ENCODE results near the gene MRPL37.
A peak's percentile ranks its signal among the peaks of the same experiment; 100 is the strongest.

The MRPL37 gene

GRCh38 chr1:54172614-54173599 lies 27.1 kb upstream of the MRPL37 start:
- Histone ChIP-seq H3K9ac (ENCODE audit: low read length) (peak overlapping the region; percentile 27), H3K4me1 (ENCODE audit: control insufficient read depth, insufficient read depth, low read length) (peaks cover 14% of the 10 kb centered on the region), H3K27me3 (replicated peaks; ENCODE audit: control insufficient read depth, insufficient read depth, low read length) (no peaks in the 10 kb centered on the region), H3K36me3 (ENCODE audit: control insufficient read depth, insufficient read depth, low read length, severe bottlenecking) (no peaks in the 10 kb centered on the region), H3K4me3 (ENCODE audit: low read length) (no peak overlapping the region), H3K9me3 (ENCODE audit: control insufficient read depth, low read length) (no peaks in the 10 kb centered on the region)
- DNase-seq (ENCODE audit: low read depth) = no peak

- no peaks in the 10 kb centered on the region for H3K9me3 ChIP-seq (ENCODE audit: control insufficient read depth, low read length)
- H3K4me1 ChIP-seq (ENCODE audit: control insufficient read depth, insufficient read depth, low read length) = peaks cover 14% of the 10 kb centered on the region
- H3K4me3 ChIP-seq (ENCODE audit: low read length) = no peak overlapping the region
- H3K9ac ChIP-seq (ENCODE audit: low read length) = no peak overlapping the region
- H3K27me3 ChIP-seq (replicated peaks; ENCODE audit: control insufficient read depth, insufficient read depth, low read length) = no peaks in the 10 kb centered on the region
- no peaks in the 10 kb centered on the region for H3K36me3 ChIP-seq (ENCODE audit: control insufficient read depth, insufficient read depth, low read length, severe bottlenecking)
- no peak for DNase-seq (ENCODE audit: low read depth)
Measured at GRCh38 chr1:54173681-54174080, 26.3 kb upstream of the MRPL37 start.

- H3K27me3 ChIP-seq (replicated peaks; ENCODE audit: control insufficient read depth, insufficient read depth, low read length) = no peaks in the 10 kb centered on the region
- DNase-seq (ENCODE audit: low read depth) = no peak
- H3K36me3 ChIP-seq (ENCODE audit: control insufficient read depth, insufficient read depth, low read length, severe bottlenecking) = no peaks in the 10 kb centered on the region
- no peaks in the 10 kb centered on the region for H3K9me3 ChIP-seq (ENCODE audit: control insufficient read depth, low read length)
- H3K4me3 ChIP-seq (ENCODE audit: low read length) = no peak overlapping the region
- H3K4me1 ChIP-seq (ENCODE audit: control insufficient read depth, insufficient read depth, low read length) = peaks cover 14% of the 10 kb centered on the region
- H3K9ac ChIP-seq (ENCODE audit: low read length) = no peak overlapping the region
Measured at GRCh38 chr1:54174106-54174505, 25.9 kb upstream of the MRPL37 start.

GRCh38 chr1:54176621-54177327 lies 23.2 kb upstream of the MRPL37 start:
- Histone ChIP-seq H3K9me3 (ENCODE audit: control insufficient read depth, low read length) (no peaks in the 10 kb centered on the region), H3K36me3 (ENCODE audit: control insufficient read depth, insufficient read depth, low read length, severe bottlenecking) (no peaks in the 10 kb centered on the region), H3K4me3 (ENCODE audit: low read length) (no peak overlapping the region), H3K4me1 (ENCODE audit: control insufficient read depth, insufficient read depth, low read length) (peaks cover 14% of the 10 kb centered on the region), H3K9ac (ENCODE audit: low read length) (no peak overlapping the region), H3K27me3 (replicated peaks; ENCODE audit: control insufficient read depth, insufficient read depth, low read length) (no peaks in the 10 kb centered on the region)
- no peak for DNase-seq (ENCODE audit: low read depth)

GRCh38 chr1:54177726-54178125 lies 22.2 kb upstream of the MRPL37 start:
- Histone ChIP-seq H3K9ac (ENCODE audit: low read length) (no peak overlapping the region), H3K4me1 (ENCODE audit: control insufficient read depth, insufficient read depth, low read length) (peaks cover 10% of the 10 kb centered on the region)

GRCh38 chr1:54178296-54179070 lies 21.5 kb upstream of the MRPL37 start:
- Histone ChIP-seq H3K4me3 (ENCODE audit: low read length) (no peak overlapping the region), H3K27me3 (replicated peaks; ENCODE audit: control insufficient read depth, insufficient read depth, low read length) (no peaks in the 10 kb centered on the region), H3K9me3 (ENCODE audit: control insufficient read depth, low read length) (no peaks in the 10 kb centered on the region), H3K36me3 (ENCODE audit: control insufficient read depth, insufficient read depth, low read length, severe bottlenecking) (no peaks in the 10 kb centered on the region), H3K4me1 (ENCODE audit: control insufficient read depth, insufficient read depth, low read length) (peaks cover 4% of the 10 kb centered on the region), H3K9ac (ENCODE audit: low read length) (no peak overlapping the region)
- no peak for DNase-seq (ENCODE audit: low read depth)

More at GRCh38 chr1:54177726-54178125, 22.2 kb upstream of the MRPL37 start:
- Histone ChIP-seq H3K9me3 (ENCODE audit: control insufficient read depth, low read length) (no peaks in the 10 kb centered on the region), H3K4me3 (ENCODE audit: low read length) (no peak overlapping the region), H3K36me3 (ENCODE audit: control insufficient read depth, insufficient read depth, low read length, severe bottlenecking) (no peaks in the 10 kb centered on the region), H3K27me3 (replicated peaks; ENCODE audit: control insufficient read depth, insufficient read depth, low read length) (no peaks in the 10 kb centered on the region)
- no peak for DNase-seq (ENCODE audit: low read depth)

GRCh38 chr1:54180701-54181360 lies 19.1 kb upstream of the MRPL37 start:
- no peak for DNase-seq (ENCODE audit: low read depth)
- Histone ChIP-seq H3K27me3 (replicated peaks; ENCODE audit: control insufficient read depth, insufficient read depth, low read length) (no peaks in the 10 kb centered on the region), H3K9me3 (ENCODE audit: control insufficient read depth, low read length) (no peaks in the 10 kb centered on the region), H3K36me3 (ENCODE audit: control insufficient read depth, insufficient read depth, low read length, severe bottlenecking) (no peaks in the 10 kb centered on the region), H3K9ac (ENCODE audit: low read length) (no peak overlapping the region), H3K4me3 (ENCODE audit: low read length) (no peak overlapping the region), H3K4me1 (ENCODE audit: control insufficient read depth, insufficient read depth, low read length) (no peaks in the 10 kb centered on the region)

- Histone ChIP-seq H3K4me3 (ENCODE audit: low read length) (no peak overlapping the region), H3K9ac (ENCODE audit: low read length) (no peak overlapping the region), H3K4me1 (ENCODE audit: control insufficient read depth, insufficient read depth, low read length) (no peaks in the 10 kb centered on the region), H3K9me3 (ENCODE audit: control insufficient read depth, low read length) (no peaks in the 10 kb centered on the region), H3K27me3 (replicated peaks; ENCODE audit: control insufficient read depth, insufficient read depth, low read length) (no peaks in the 10 kb centered on the region), H3K36me3 (ENCODE audit: control insufficient read depth, insufficient read depth, low read length, severe bottlenecking) (no peaks in the 10 kb centered on the region)
- DNase-seq (ENCODE audit: low read depth) = no peak
Measured at GRCh38 chr1:54186056-54186455, 13.9 kb upstream of the MRPL37 start.

- Histone ChIP-seq H3K4me1 (ENCODE audit: control insufficient read depth, insufficient read depth, low read length) (no peaks in the 10 kb centered on the region), H3K36me3 (ENCODE audit: control insufficient read depth, insufficient read depth, low read length, severe bottlenecking) (no peaks in the 10 kb centered on the region), H3K27me3 (replicated peaks; ENCODE audit: control insufficient read depth, insufficient read depth, low read length) (no peaks in the 10 kb centered on the region), H3K9ac (ENCODE audit: low read length) (no peak overlapping the region), H3K9me3 (ENCODE audit: control insufficient read depth, low read length) (no peaks in the 10 kb centered on the region), H3K4me3 (ENCODE audit: low read length) (no peak overlapping the region)
- no peak for DNase-seq (ENCODE audit: low read depth)
Measured at GRCh38 chr1:54188291-54188690, 11.7 kb upstream of the MRPL37 start.

GRCh38 chr1:54190526-54190925 lies 9.4 kb upstream of the MRPL37 start:
- Histone ChIP-seq H3K36me3 (ENCODE audit: control insufficient read depth, insufficient read depth, low read length, severe bottlenecking) (peaks cover 7% of the 10 kb centered on the region), H3K9ac (ENCODE audit: low read length) (no peak overlapping the region), H3K27me3 (replicated peaks; ENCODE audit: control insufficient read depth, insufficient read depth, low read length) (no peaks in the 10 kb centered on the region), H3K4me1 (ENCODE audit: control insufficient read depth, insufficient read depth, low read length) (no peaks in the 10 kb centered on the region), H3K4me3 (ENCODE audit: low read length) (no peak overlapping the region), H3K9me3 (ENCODE audit: control insufficient read depth, low read length) (no peaks in the 10 kb centered on the region)
- no peak for DNase-seq (ENCODE audit: low read depth)

Measured in adipocyte (in vitro differentiated cells).